HEK293T (cell line): ENCODE measurements around the gene MTA1.

Experiments
- ARNT ChIP-seq: fragments of 450-650 bp; IDR thresholded peaks from 2 replicates; pipeline ENCODE4 v1.6.1; 2017; ENCODE audit warnings: mild to moderate bottlenecking
- ELF4 ChIP-seq: fragments of 450-650 bp; IDR thresholded peaks from 2 replicates; pipeline ENCODE4 v1.6.1; 2017; ENCODE audit warnings: antibody characterized with exemption
- FOXA1 ChIP-seq: fragments of 450-650 bp; IDR thresholded peaks from 2 replicates; pipeline ENCODE4 v1.6.1; 2016; ENCODE audit warnings: mild to moderate bottlenecking
- FOXK2 ChIP-seq: fragments of 450-650 bp; IDR thresholded peaks from 2 replicates; pipeline ENCODE4 v1.6.1; 2016; ENCODE audit warnings: mild to moderate bottlenecking
- FOXM1 ChIP-seq: fragments of 450-650 bp; IDR thresholded peaks from 2 replicates; pipeline ENCODE4 v1.6.1; 2017; ENCODE audit warnings: mild to moderate bottlenecking, borderline replicate concordance
- HDGF ChIP-seq: fragments of 450-650 bp; IDR thresholded peaks from 2 replicates; pipeline ENCODE4 v1.6.1; 2017; ENCODE audit warnings: antibody characterized with exemption, borderline replicate concordance
- NFRKB ChIP-seq: fragments of 450-650 bp; IDR thresholded peaks from 2 replicates; pipeline ENCODE4 v1.6.1; 2016; ENCODE audit warnings: mild to moderate bottlenecking, moderate library complexity
- PKNOX1 ChIP-seq: fragments of 450-650 bp; IDR thresholded peaks from 2 replicates; pipeline ENCODE4 v1.6.1; 2016
- SP1 ChIP-seq: fragments of 450-650 bp; IDR thresholded peaks from 2 replicates; pipeline ENCODE4 v1.6.1; 2017
- SUZ12 ChIP-seq: fragments of 450-650 bp; IDR thresholded peaks from 2 replicates; pipeline ENCODE4 v1.6.1; 2016; ENCODE audit warnings: mild to moderate bottlenecking
- TARDBP ChIP-seq: fragments of 450-650 bp; IDR thresholded peaks from 2 replicates; pipeline ENCODE4 v1.6.1; 2016

DNA sequence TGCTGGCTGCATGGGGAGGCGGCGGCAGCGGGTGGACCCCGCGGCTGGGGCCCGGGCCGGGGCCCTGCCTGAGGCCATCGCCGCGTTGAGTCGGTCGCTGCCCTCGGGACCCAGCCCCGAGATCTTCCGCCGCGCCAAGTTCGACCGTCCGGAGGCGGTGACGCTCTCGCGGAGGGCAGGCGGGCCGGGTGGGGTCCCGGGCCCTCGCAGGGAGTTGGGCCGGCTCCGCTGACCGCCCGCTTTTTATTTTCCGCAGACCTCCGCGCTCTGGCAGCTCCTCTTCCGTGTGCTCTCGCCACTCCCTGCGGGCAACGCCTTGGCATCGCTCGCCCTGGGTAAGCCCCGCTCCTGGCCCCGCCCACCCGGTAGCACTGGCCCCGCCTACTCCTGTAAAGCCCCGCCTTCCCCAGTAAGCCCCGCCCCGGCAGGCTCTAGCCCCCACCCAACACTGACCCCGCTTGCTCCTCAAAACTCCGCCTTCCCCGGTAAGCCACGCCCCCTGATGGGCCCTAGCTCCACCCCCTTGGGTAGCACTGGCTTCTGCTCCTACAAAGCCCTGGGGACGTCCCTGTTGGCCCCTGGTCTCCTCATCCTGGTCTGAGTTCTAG lies 71.8 kb downstream of the MTA1 start:
- TF ChIP-seq HDGF = no peak
- TF ChIP-seq FOXK2 = no peak
- no peak for TF ChIP-seq ELF4
- no peak for TF ChIP-seq FOXM1
- TF ChIP-seq SP1 = no peak
- TF ChIP-seq NFRKB = no peak
- TF ChIP-seq ARNT = no peak
- TF ChIP-seq TARDBP = no peak
- TF ChIP-seq FOXA1 = no peak
- no peak for TF ChIP-seq PKNOX1
- no peak for TF ChIP-seq SUZ12
